ENCODE data around the gene JUP. TPM values are rescaled to one million over a fixed set of nuclear protein-coding genes. Genes with fewer than 3 reads are reported as not detected.
"Not testable (repeated sequence)": the region's sequence is repeated elsewhere in the genome, so short reads cannot be mapped to it uniquely, and the experiment has no call there.

The JUP gene
- total RNA-seq (ENCODE audit: insufficient read depth, low replicate concordance): 58.3 TPM

- peak; percentile 99 for DNase-seq (ENCODE audit: low spot score)
These were observed at the start of gene JUP for GRCh38 chr17:41786227-41787020. Gene JUP, minus strand, starts transcription at chr17:41786711. Its CDS starts 14,857 bp downstream, at chr17:41771854.

GRCh38 chr17:41835800-41836549 lies 49.5 kb upstream of the JUP start, which contains the start of gene NT5C3B:
Gene NT5C3B, minus strand, starts transcription at chr17:41836232. Its CDS starts 39 bp downstream, at chr17:41836193.
- DNase-seq (ENCODE audit: low spot score): peak; percentile 71

GRCh38 chr17:41835214-41835799 lies 48.8 kb upstream of the JUP start:
- DNase-seq (ENCODE audit: low spot score): no peak

- DNase-seq (ENCODE audit: low spot score): not testable (repeated sequence)
These were observed 43.5 kb upstream of the JUP start for GRCh38 chr17:41829961-41830360.

GRCh38 chr17:41825175-41825845 lies 38.8 kb upstream of the JUP start:
- no peak for DNase-seq (ENCODE audit: low spot score)

- DNase-seq (ENCODE audit: low spot score): no peak
These were observed 37.6 kb upstream of the JUP start for GRCh38 chr17:41824086-41824485.

GRCh38 chr17:41823580-41823979 lies 37.1 kb upstream of the JUP start:
- no peak for DNase-seq (ENCODE audit: low spot score)

GRCh38 chr17:41823141-41823524 lies 36.6 kb upstream of the JUP start:
- no peak for DNase-seq (ENCODE audit: low spot score)

GRCh38 chr17:41822216-41823140 lies 36.0 kb upstream of the JUP start:
- no peak for DNase-seq (ENCODE audit: low spot score)

GRCh38 chr17:41821776-41822175 lies 35.3 kb upstream of the JUP start:
- no peak for DNase-seq (ENCODE audit: low spot score)

GRCh38 chr17:41818024-41818423 lies 31.5 kb upstream of the JUP start:
- no peak for DNase-seq (ENCODE audit: low spot score)

- DNase-seq (ENCODE audit: low spot score): no peak
These were observed 30.3 kb upstream of the JUP start for GRCh38 chr17:41816637-41817320.

GRCh38 chr17:41814195-41814594 lies 27.7 kb upstream of the JUP start:
- DNase-seq (ENCODE audit: low spot score): peak; percentile 63

- no peak for DNase-seq (ENCODE audit: low spot score)
These were observed 27.2 kb upstream of the JUP start for GRCh38 chr17:41813699-41814124.

GRCh38 chr17:41813152-41813680 lies 26.7 kb upstream of the JUP start:
- DNase-seq (ENCODE audit: low spot score): no peak

- peak; percentile 97 for DNase-seq (ENCODE audit: low spot score)
These were observed 26.1 kb upstream of the JUP start, which contains the start of gene FKBP10 for GRCh38 chr17:41812381-41813151. Gene FKBP10, plus strand, starts transcription at chr17:41813004. Its CDS starts 31 bp downstream, at chr17:41813035.

GRCh38 chr17:41811549-41812380 lies 25.3 kb upstream of the JUP start, which contains the start of gene P3H4:
Gene P3H4, minus strand, starts transcription at chr17:41811949. Its CDS starts 34 bp downstream, at chr17:41811915.
- DNase-seq (ENCODE audit: low spot score): peak; percentile 88

Data from umbilical cord (tissue), 2 donors.